ENCODE data around the gene RIN3. TPM values are rescaled to one million over a fixed set of nuclear protein-coding genes. Genes with fewer than 3 reads are reported as not detected.

Gene RIN3
- total and polyA plus RNA-seq, 7 experiments from 2014 or later = 27.2 to 182 (median 114) TPM

DNA sequence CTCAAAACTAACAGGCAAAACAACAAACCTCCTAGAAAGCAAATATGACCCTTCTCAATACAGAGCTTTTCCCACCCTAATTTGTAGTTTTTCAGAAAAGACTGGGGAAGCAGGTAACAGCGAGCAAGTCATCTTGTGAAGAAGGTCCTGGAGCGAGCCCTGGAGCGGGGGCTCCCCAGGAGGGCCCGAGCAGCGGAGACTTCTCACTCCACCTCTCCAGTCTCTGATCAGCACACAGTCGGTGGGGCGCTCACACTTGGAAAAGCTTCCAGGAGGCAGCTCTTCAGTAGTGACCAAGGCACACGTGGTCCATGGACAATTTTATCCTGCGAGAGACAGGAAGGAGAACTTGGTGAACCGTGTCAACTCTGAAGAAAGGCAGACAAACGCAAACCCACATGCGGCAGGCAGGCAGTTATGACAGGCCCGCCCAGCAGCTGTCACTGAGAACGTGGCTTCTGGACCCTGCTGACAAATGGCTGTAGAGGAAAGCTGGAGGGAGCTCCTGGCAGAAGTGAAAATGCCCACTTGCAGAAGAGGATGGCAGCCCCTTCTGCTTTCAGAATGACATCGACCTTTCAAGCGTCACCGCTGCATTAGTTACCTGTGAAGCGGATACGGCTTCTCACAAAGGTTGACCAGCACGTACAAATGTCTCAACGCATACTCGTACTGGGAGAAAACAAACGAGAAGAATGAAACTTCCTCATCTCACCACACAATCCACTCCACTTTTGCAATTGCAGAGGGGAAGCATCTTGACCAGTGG is 190.6 kb downstream of the RIN3 start:
- H3K27ac ChIP-seq (ENCODE audit: low read depth, low read length) = no peak overlapping the region
- H3K9me3 ChIP-seq (ENCODE audit: control insufficient read depth in 2 of 3, low read length in 3 of 3) = no peaks in the 10 kb centered on the region
- H3K4me1 ChIP-seq (ENCODE audit: control insufficient read depth in 2 of 2, insufficient read depth in 2 of 2, low read length in 2 of 2) = no peaks in the 10 kb centered on the region
- H3K27me3 Mint-ChIP-seq = peaks cover 0 to 9% (median 0%) of the 10 kb centered on the region in 5 donors
- intact Hi-C loops (cut with micrococcal nuclease) = no loop called here
- H3K4me1 Mint-ChIP-seq = peaks cover 0 to 17% (median 0%) of the 10 kb centered on the region in 7 donors
- no peak for DNase-seq
- H3K36me3 ChIP-seq (ENCODE audit: control insufficient read depth in 2 of 3, insufficient read depth in 3 of 3, low read length in 3 of 3) = peaks cover 0 to 25% (median 0%) of the 10 kb centered on the region in 3 experiments
- CTCF ChIA-PET = interaction anchor here (0.9 kb wide), 1 partner anchor 9 kb away, joined by 4 read pairs; no protein-coding TSS in a partner anchor
- ATAC-seq = peak; percentile 85
- POLR2A ChIA-PET = no interaction called here
- H3K4me3 ChIP-seq (ENCODE audit: low read length) = no peak overlapping the region
- H3K27me3 ChIP-seq (ENCODE audit: control insufficient read depth in 2 of 2, insufficient read depth in 2 of 2, low read length in 2 of 2) = no peaks in the 10 kb centered on the region
- H3K36me3 Mint-ChIP-seq = peaks cover 0 to 37% (median 26%) of the 10 kb centered on the region in 5 donors
- no peaks in the 10 kb centered on the region for H3K9me3 Mint-ChIP-seq
- no peak overlapping the region for H3K4me3 Mint-ChIP-seq
- no peak overlapping the region for H3K27ac Mint-ChIP-seq

DNA sequence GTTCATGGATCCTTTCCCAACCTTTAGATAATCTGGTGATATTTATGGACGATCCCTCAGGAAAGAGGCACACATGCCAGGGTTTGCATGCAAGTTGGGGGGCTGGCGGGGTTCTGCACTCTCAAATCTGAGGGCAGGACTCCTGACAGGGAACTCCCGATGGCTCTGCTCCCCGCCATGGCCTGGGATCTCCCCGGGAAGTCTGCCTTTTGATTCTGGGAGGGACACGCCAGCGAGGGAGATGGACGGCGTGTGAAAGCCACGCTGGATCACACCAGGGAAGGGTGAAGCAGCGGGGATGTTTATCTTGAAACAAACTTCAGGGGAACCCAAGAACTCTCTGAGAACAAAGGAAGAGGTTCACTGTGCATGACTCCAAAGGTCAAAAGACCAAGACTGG is 191.2 kb downstream of the RIN3 start:
- no peak for ATAC-seq

DNA sequence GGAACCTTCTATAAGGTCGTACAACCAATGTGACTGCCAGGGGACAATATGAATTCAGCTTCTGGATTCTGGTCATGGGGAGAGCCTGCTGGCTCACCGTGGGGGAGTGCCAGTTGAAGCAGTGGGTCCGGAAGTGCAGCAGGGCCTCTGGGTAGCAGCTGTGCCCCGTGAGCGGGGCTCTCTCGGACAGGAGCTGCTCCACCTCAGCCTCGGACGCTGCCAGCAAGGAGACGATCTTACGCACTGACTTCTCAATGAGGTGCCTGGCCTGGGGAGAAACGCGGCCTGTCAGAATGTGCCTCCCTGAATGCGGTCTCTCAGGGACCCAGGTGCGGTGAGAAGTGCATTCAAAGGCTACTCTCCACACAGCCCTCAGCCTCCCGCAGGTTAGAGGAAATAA is 192.8 kb downstream of the RIN3 start:
- Histone ChIP-seq H3K9me3 (ENCODE audit: control insufficient read depth in 2 of 3, low read length in 3 of 3) (no peaks in the 10 kb centered on the region), H3K27me3 (ENCODE audit: control insufficient read depth in 2 of 2, insufficient read depth in 2 of 2, low read length in 2 of 2) (no peaks in the 10 kb centered on the region), H3K4me1 (ENCODE audit: control insufficient read depth in 2 of 2, insufficient read depth in 2 of 2, low read length in 2 of 2) (no peaks in the 10 kb centered on the region), H3K27ac (ENCODE audit: low read depth, low read length) (no peak overlapping the region), H3K4me3 (ENCODE audit: low read length) (no peak overlapping the region), H3K36me3 (ENCODE audit: control insufficient read depth in 2 of 3, insufficient read depth in 3 of 3, low read length in 3 of 3) (peaks cover 0 to 42% (median 0%) of the 10 kb centered on the region in 3 experiments)
- Mint-ChIP-seq H3K36me3 (peaks cover 0 to 53% (median 38%) of the 10 kb centered on the region in 5 donors), H3K4me1 (peaks cover 0 to 17% (median 0%) of the 10 kb centered on the region in 7 donors), H3K27ac (no peak overlapping the region), H3K4me3 (no peak overlapping the region), H3K9me3 (no peaks in the 10 kb centered on the region), H3K27me3 (peaks cover 0 to 5% (median 0%) of the 10 kb centered on the region in 5 donors)
- intact Hi-C loops (cut with micrococcal nuclease) = no loop called here
- ATAC-seq (no peak), DNase-seq (no peak)
- CTCF ChIA-PET = no interaction called here
- POLR2A ChIA-PET = no interaction called here

More for the DNA sequence above, 191.2 kb downstream of the RIN3 start:
- H3K27me3 ChIP-seq (ENCODE audit: control insufficient read depth in 2 of 2, insufficient read depth in 2 of 2, low read length in 2 of 2) = no peaks in the 10 kb centered on the region
- no peak overlapping the region for H3K4me3 Mint-ChIP-seq
- H3K27ac ChIP-seq (ENCODE audit: low read depth, low read length) = no peak overlapping the region
- ChIA-PET POLR2A (no interaction called here), CTCF (no interaction called here)
- intact Hi-C loops (cut with micrococcal nuclease) = no loop called here
- H3K36me3 Mint-ChIP-seq = peaks cover 0 to 43% (median 30%) of the 10 kb centered on the region in 5 donors
- H3K4me1 ChIP-seq (ENCODE audit: control insufficient read depth in 2 of 2, insufficient read depth in 2 of 2, low read length in 2 of 2) = no peaks in the 10 kb centered on the region
- H3K9me3 Mint-ChIP-seq = no peaks in the 10 kb centered on the region
- H3K4me3 ChIP-seq (ENCODE audit: low read length) = no peak overlapping the region
- no peak overlapping the region for H3K27ac Mint-ChIP-seq
- peaks cover 0 to 9% (median 0%) of the 10 kb centered on the region in 5 donors for H3K27me3 Mint-ChIP-seq
- H3K9me3 ChIP-seq (ENCODE audit: control insufficient read depth in 2 of 3, low read length in 3 of 3) = no peaks in the 10 kb centered on the region
- H3K4me1 Mint-ChIP-seq = peaks cover 0 to 17% (median 0%) of the 10 kb centered on the region in 7 donors
- peaks cover 0 to 31% (median 0%) of the 10 kb centered on the region in 3 experiments for H3K36me3 ChIP-seq (ENCODE audit: control insufficient read depth in 2 of 3, insufficient read depth in 3 of 3, low read length in 3 of 3)
- no peak for DNase-seq

DNA sequence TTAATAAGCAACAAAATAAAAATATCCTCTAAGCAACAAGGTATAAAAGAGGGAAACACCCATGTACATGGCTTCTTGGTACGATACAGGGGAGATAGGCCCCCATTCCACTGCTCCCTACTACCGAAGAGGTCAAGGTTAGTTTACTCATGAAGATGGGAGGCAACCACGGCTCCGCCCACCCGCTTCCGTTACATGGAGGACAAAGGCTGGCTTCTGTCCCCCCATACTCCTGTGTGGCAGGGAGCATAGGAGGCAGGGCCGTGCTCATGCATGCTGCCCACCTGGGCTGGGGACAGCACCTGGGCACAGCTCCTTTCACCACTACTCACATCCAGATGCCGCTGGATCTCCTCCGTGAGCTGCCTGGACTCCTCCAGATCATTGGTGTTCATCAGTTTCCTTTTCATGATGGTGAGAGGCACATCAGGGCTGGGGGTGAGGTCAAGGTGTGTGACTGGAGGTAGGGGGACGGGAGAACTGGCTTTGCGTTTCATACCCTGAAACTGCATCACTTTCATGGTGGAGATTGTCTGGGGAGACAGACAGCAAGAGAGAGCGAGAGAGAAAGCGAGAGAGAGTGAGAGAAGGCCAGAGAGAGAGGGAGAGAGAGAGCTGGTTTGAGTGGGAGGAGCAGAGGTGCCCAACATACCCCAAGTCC is 195.9 kb downstream of the RIN3 start:
- Histone ChIP-seq H3K27me3 (ENCODE audit: control insufficient read depth in 2 of 2, insufficient read depth in 2 of 2, low read length in 2 of 2) (no peaks in the 10 kb centered on the region), H3K9me3 (ENCODE audit: control insufficient read depth in 2 of 3, low read length in 3 of 3) (no peaks in the 10 kb centered on the region), H3K36me3 (ENCODE audit: control insufficient read depth in 2 of 3, insufficient read depth in 3 of 3, low read length in 3 of 3) (peaks cover 0 to 45% (median 0%) of the 10 kb centered on the region in 3 experiments), H3K4me3 (ENCODE audit: low read length) (no peak overlapping the region), H3K4me1 (ENCODE audit: control insufficient read depth in 2 of 2, insufficient read depth in 2 of 2, low read length in 2 of 2) (no peaks in the 10 kb centered on the region), H3K27ac (ENCODE audit: low read depth, low read length) (no peak overlapping the region)
- peaks cover 0 to 55% (median 36%) of the 10 kb centered on the region in 5 donors for H3K36me3 Mint-ChIP-seq
- intact Hi-C loops (cut with micrococcal nuclease) = no loop called here
- peak overlapping the region in 1 of 9 donors; percentile 34 for H3K27ac Mint-ChIP-seq
- H3K4me1 Mint-ChIP-seq = peaks cover 0 to 6% (median 0%) of the 10 kb centered on the region in 7 donors
- H3K4me3 Mint-ChIP-seq = no peak overlapping the region
- DNase-seq (no peak), ATAC-seq (no peak)
- peaks cover 0 to 3% (median 0%) of the 10 kb centered on the region in 5 donors for H3K27me3 Mint-ChIP-seq
- POLR2A ChIA-PET = interaction anchor here (0.5 kb wide), 1 partner anchor 588 kb away, joined by 3 read pairs; the partner anchor contains the start of genes CPSF2 and NDUFB1
- no peaks in the 10 kb centered on the region for H3K9me3 Mint-ChIP-seq
- CTCF ChIA-PET = no interaction called here

DNA sequence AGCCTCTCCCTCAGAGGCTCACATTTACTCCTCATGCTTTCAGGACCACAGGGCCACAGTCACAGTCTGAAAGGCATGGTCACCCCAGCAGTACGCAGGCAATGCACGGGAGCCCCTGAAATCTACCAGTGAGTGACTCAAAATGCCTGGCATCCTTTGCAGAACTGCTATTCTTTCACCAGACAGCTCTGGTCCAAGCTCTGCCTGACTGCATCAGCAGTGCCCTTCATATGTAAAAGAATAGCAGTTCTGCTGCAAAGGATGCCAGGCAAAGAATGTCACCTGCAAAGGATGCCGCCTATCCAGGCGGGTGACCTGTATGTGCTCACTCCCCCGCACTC is 196.4 kb downstream of the RIN3 start:
- Mint-ChIP-seq H3K9me3 (no peaks in the 10 kb centered on the region), H3K27ac (peak overlapping the region in 1 of 9 donors; percentile 23), H3K36me3 (peaks cover 0 to 50% (median 31%) of the 10 kb centered on the region in 5 donors), H3K4me1 (peaks cover 0 to 1% (median 0%) of the 10 kb centered on the region in 7 donors), H3K4me3 (no peak overlapping the region), H3K27me3 (peaks cover 0 to under 1% (median 0%) of the 10 kb centered on the region in 5 donors)
- ChIA-PET CTCF (no interaction called here), POLR2A (interaction anchor here (0.5 kb wide), 1 partner anchor 588 kb away, joined by 3 read pairs; the partner anchor contains the start of genes CPSF2 and NDUFB1)
- Histone ChIP-seq H3K27ac (ENCODE audit: low read depth, low read length) (no peak overlapping the region), H3K9me3 (ENCODE audit: control insufficient read depth in 2 of 3, low read length in 3 of 3) (no peaks in the 10 kb centered on the region), H3K4me3 (ENCODE audit: low read length) (no peak overlapping the region), H3K36me3 (ENCODE audit: control insufficient read depth in 2 of 3, insufficient read depth in 3 of 3, low read length in 3 of 3) (peaks cover 0 to 45% (median 0%) of the 10 kb centered on the region in 3 experiments), H3K27me3 (ENCODE audit: control insufficient read depth in 2 of 2, insufficient read depth in 2 of 2, low read length in 2 of 2) (no peaks in the 10 kb centered on the region), H3K4me1 (ENCODE audit: control insufficient read depth in 2 of 2, insufficient read depth in 2 of 2, low read length in 2 of 2) (no peaks in the 10 kb centered on the region)
- no peak for ATAC-seq
- intact Hi-C loops (cut with micrococcal nuclease) = no loop called here
- no peak for DNase-seq

DNA sequence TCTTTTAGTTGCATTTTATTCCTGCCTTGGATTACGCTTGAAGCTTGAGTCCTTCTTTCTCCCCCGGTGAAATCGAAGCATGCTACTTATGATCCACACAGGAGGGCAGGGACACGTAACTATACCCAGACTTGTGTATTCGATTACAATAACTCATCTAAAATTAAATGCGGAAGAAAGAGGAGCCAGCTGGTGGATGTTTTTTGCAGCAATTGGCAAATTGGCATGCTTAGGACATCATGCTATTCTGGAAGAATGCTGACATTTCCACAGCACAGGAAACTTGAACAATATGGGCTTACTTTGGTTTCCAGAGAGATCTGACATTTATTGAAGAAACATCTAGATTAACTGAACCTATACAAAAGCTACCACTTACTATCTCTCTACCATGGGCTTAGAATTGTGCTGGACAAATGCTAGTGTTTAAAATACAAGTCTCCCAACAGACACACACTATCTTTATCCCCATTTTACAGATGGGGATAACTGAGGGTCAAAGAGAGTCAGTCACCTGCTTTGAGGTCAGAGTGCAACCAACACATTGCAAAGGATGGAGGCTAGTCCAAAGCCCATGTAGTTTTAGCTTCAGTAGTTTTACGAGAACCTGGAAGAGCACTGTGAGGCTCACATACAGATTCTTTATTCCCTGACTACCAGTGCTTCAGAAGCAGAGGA is 198.5 kb downstream of the RIN3 start:
- peaks cover 0 to 34% (median 0%) of the 10 kb centered on the region in 3 experiments for H3K36me3 ChIP-seq (ENCODE audit: control insufficient read depth in 2 of 3, insufficient read depth in 3 of 3, low read length in 3 of 3)
- ChIA-PET POLR2A (no interaction called here), CTCF (interaction anchor here (0.7 to 1.7 kb wide), 3 partner anchors 18 to 72 kb away, joined by 4 to 9 read pairs (median 7); no protein-coding TSS in a partner anchor)
- H3K9me3 Mint-ChIP-seq = no peaks in the 10 kb centered on the region
- no peaks in the 10 kb centered on the region for H3K9me3 ChIP-seq (ENCODE audit: control insufficient read depth in 2 of 3, low read length in 3 of 3)
- DNase-seq (no peak), ATAC-seq (no peak)
- no peak overlapping the region for H3K27ac ChIP-seq (ENCODE audit: low read depth, low read length)
- no peak overlapping the region for H3K4me3 ChIP-seq (ENCODE audit: low read length)
- peaks cover 0 to 35% (median 18%) of the 10 kb centered on the region in 5 donors for H3K36me3 Mint-ChIP-seq
- no peaks in the 10 kb centered on the region for H3K4me1 ChIP-seq (ENCODE audit: control insufficient read depth in 2 of 2, insufficient read depth in 2 of 2, low read length in 2 of 2)
- H3K27ac Mint-ChIP-seq = no peak overlapping the region
- no peaks in the 10 kb centered on the region for H3K4me1 Mint-ChIP-seq
- H3K27me3 Mint-ChIP-seq = peaks cover 0 to 2% (median 0%) of the 10 kb centered on the region in 5 donors
- intact Hi-C loops (cut with micrococcal nuclease) = no loop called here
- no peaks in the 10 kb centered on the region for H3K27me3 ChIP-seq (ENCODE audit: control insufficient read depth in 2 of 2, insufficient read depth in 2 of 2, low read length in 2 of 2)
- H3K4me3 Mint-ChIP-seq = no peak overlapping the region

Data from naive thymus-derived CD4-positive, alpha-beta T cell (primary cell).